GM18870 (cell line): ENCODE results near the gene ERBB2.
"Not testable (repeated sequence)": the region's sequence is repeated elsewhere in the genome, so short reads cannot be mapped to it uniquely, and the experiment has no call there.

Experiments
- ATAC-seq: cut with Tn5 transposase; IDR thresholded peaks from one replicate; pipeline ENCODE4 v1.9.1; 2021; ENCODE audit warnings: moderate library complexity; ENCODE audit not compliant: unreplicated experiment

ERBB2 gene

GRCh38 chr17:39742856-39743436 lies 43.1 kb downstream of the ERBB2 start:
- no peak for ATAC-seq

- no peak for ATAC-seq
Measured at GRCh38 chr17:39744075-39744835, 44.4 kb downstream of the ERBB2 start.

- ATAC-seq, result no peak
Measured at GRCh38 chr17:39744836-39745215, 45.0 kb downstream of the ERBB2 start.

- ATAC-seq, result no peak
Measured at GRCh38 chr17:39745335-39746144, 45.7 kb downstream of the ERBB2 start.

- ATAC-seq, result no peak
Measured at GRCh38 chr17:39746145-39746461, 46.2 kb downstream of the ERBB2 start.

- no peak for ATAC-seq
Measured at GRCh38 chr17:39747745-39748144, 47.9 kb downstream of the ERBB2 start.

GRCh38 chr17:39748444-39749034 lies 48.7 kb downstream of the ERBB2 start:
- ATAC-seq, result not testable (repeated sequence)

GRCh38 chr17:39750131-39751015 lies 50.5 kb downstream of the ERBB2 start:
- no peak for ATAC-seq

GRCh38 chr17:39751016-39751543 lies 51.2 kb downstream of the ERBB2 start:
- ATAC-seq, result no peak

GRCh38 chr17:39751637-39752036 lies 51.8 kb downstream of the ERBB2 start:
- no peak for ATAC-seq

- ATAC-seq, result no peak
Measured at GRCh38 chr17:39752241-39752881, 52.5 kb downstream of the ERBB2 start.

GRCh38 chr17:39753514-39754160 lies 53.8 kb downstream of the ERBB2 start:
- peak; percentile 1 for ATAC-seq

- peak; percentile 41 for ATAC-seq
Measured at GRCh38 chr17:39754161-39754957, 54.5 kb downstream of the ERBB2 start.

GRCh38 chr17:39754958-39755553 lies 55.2 kb downstream of the ERBB2 start:
- ATAC-seq, result no peak

GRCh38 chr17:39755554-39756379 lies 55.9 kb downstream of the ERBB2 start:
- ATAC-seq, result no peak

GRCh38 chr17:39756380-39757079 lies 56.7 kb downstream of the ERBB2 start:
- no peak for ATAC-seq

- no peak for ATAC-seq
Measured at GRCh38 chr17:39757176-39757662, 57.4 kb downstream of the ERBB2 start.
